SH-SY5Y (cell line): ENCODE results near the gene WNT3A.

Source experiments
- GATA2 ChIP-seq: IDR thresholded peaks from 2 replicates; pipeline ENCODE4 v1.6.1; 2011; ENCODE audit warnings: mild to moderate bottlenecking, low read depth, low read length
- GATA3 ChIP-seq: IDR thresholded peaks from 2 replicates; pipeline ENCODE4 v1.6.1; 2011; ENCODE audit warnings: low read depth, mild to moderate bottlenecking, low read length, moderate library complexity

DNA sequence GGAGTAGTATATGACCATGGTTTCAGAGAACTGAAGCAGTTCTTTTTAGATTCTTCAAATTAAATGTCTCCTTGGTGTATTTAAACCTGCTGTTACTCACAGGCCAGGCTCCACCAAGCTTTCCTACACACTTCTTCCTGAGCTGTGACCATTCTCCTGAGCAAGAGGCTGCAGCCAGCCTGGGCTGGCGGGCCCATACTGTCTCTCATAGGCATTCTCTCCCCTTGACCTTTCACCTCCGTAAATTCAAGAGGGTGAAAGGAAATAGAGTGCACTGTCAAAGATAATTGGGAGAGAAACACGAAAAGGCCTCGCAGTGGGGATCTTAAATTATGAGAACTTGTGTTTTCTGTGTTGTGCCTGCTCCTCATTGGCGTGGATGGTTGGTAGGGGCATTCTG lies 78.0 kb downstream of the WNT3A start:
- TF ChIP-seq GATA2 (no peak), GATA3 (no peak)
